Liver (tissue), 9 donors: ENCODE data around the gene SIN3B. TPM values are rescaled to one million over a fixed set of nuclear protein-coding genes. Genes with fewer than 3 reads are reported as not detected.

ENCODE experiments used
- DNase-seq: peaks from one replicate; pipeline ENCODE4 v3.0.0-alpha.2; 2017; ENCODE audit warnings: low spot score
- H3K27ac ChIP-seq, 2 donors: one replicate each; pipeline ENCODE4 v1.7.0; 2013; ENCODE audit warnings: inconsistent platforms in 2 of 2, low read length in 2 of 2, control low read depth in 1 of 2, low read depth in 1 of 2, mild to moderate bottlenecking in 1 of 2
- H3K27me3 ChIP-seq, 4 donors: one replicate each; pipeline versions ENCODE4 v1.6.1 to v1.7.0; 2013; ENCODE audit warnings: low read length in 3 of 4, inconsistent platforms in 1 of 4, mild to moderate bottlenecking in 1 of 4, moderate library complexity in 1 of 4; ENCODE audit not compliant: control insufficient read depth in 4 of 4, insufficient read depth in 4 of 4
- H3K36me3 ChIP-seq, 4 donors: one replicate each; pipeline versions ENCODE4 v1.6.1 to v1.7.0; 2013; ENCODE audit warnings: low read length in 3 of 4, mild to moderate bottlenecking in 3 of 4, low read depth in 1 of 4, moderate library complexity in 1 of 4; ENCODE audit not compliant: control insufficient read depth in 4 of 4, insufficient read depth in 3 of 4
- H3K4me1 ChIP-seq, 4 donors: one replicate each; pipeline versions ENCODE4 v1.6.1 to v1.7.0; 2013; ENCODE audit warnings: low read length in 3 of 4, mild to moderate bottlenecking in 3 of 4, moderate library complexity in 1 of 4; ENCODE audit not compliant: control insufficient read depth in 4 of 4, insufficient read depth in 4 of 4
- H3K4me3 ChIP-seq, 3 donors: one replicate each; pipeline versions ENCODE4 v1.6.1 to v1.7.0; 2013; ENCODE audit warnings: low read length in 3 of 3, control low read depth in 1 of 3, low read depth in 1 of 3, mild to moderate bottlenecking in 1 of 3
- H3K9ac ChIP-seq, 2 donors: one replicate each; pipeline ENCODE4 v1.7.0; 2013; ENCODE audit warnings: low read length in 2 of 2, mild to moderate bottlenecking in 2 of 2, moderate library complexity in 2 of 2, control low read depth in 1 of 2, low read depth in 1 of 2
- H3K9me3 ChIP-seq, 4 donors: one replicate each; pipeline versions ENCODE4 v1.6.1 to v1.7.0; 2013; ENCODE audit warnings: low read length in 3 of 4; ENCODE audit not compliant: control insufficient read depth in 4 of 4
- ATF3 ChIP-seq: IDR thresholded peaks from 2 replicates; pipeline ENCODE4 v1.6.1; 2016; ENCODE audit warnings: antibody characterized with exemption
- EGR1 ChIP-seq, 2 donors: IDR thresholded peaks; 2 replicates each; pipeline ENCODE4 v1.6.1; 2016 to 2018; ENCODE audit warnings: antibody characterized with exemption in 2 of 2, low read depth in 2 of 2
- FOXA1 ChIP-seq: IDR thresholded peaks from 2 replicates; pipeline ENCODE4 v1.6.1; 2016; ENCODE audit warnings: antibody characterized with exemption
- GABPA ChIP-seq, 2 donors: IDR thresholded peaks in 1 of 2; conservative IDR thresholded peaks in 1 of 2; 2 replicates each; pipeline ENCODE4 v1.6.1; 2016; ENCODE audit warnings: antibody characterized with exemption in 2 of 2, mild to moderate bottlenecking in 1 of 2, moderate library complexity in 1 of 2
- HNF4A ChIP-seq, 2 donors: conservative IDR thresholded peaks; 2 replicates each; pipeline ENCODE4 v1.6.1; 2016; ENCODE audit warnings: antibody characterized with exemption in 2 of 2, mild to moderate bottlenecking in 2 of 2
- HNF4G ChIP-seq: IDR thresholded peaks from 2 replicates; pipeline ENCODE4 v1.6.1; 2016; ENCODE audit warnings: antibody characterized with exemption
- JUND ChIP-seq, 2 donors: IDR thresholded peaks; 2 replicates each; pipeline ENCODE4 v1.6.1; 2016; ENCODE audit warnings: antibody characterized with exemption in 2 of 2
- MAX ChIP-seq: IDR thresholded peaks from 2 replicates; pipeline ENCODE4 v1.6.1; 2016; ENCODE audit warnings: antibody characterized with exemption
- NR2F2 ChIP-seq: IDR thresholded peaks from 2 replicates; pipeline ENCODE4 v1.6.1; 2016; ENCODE audit warnings: antibody characterized with exemption
- RAD21 ChIP-seq, 2 donors: IDR thresholded peaks; 2 replicates each; pipeline ENCODE4 v1.6.1; 2016; ENCODE audit warnings: antibody characterized with exemption in 2 of 2, mild to moderate bottlenecking in 2 of 2
- RXRA ChIP-seq, 2 donors: IDR thresholded peaks; 2 replicates each; pipeline ENCODE4 v1.6.1; 2017 to 2018; ENCODE audit warnings: antibody characterized with exemption in 2 of 2, mild to moderate bottlenecking in 1 of 2
- SP1 ChIP-seq: IDR thresholded peaks from 2 replicates; pipeline ENCODE4 v1.6.1; 2018; ENCODE audit warnings: antibody characterized with exemption, mild to moderate bottlenecking
- TAF1 ChIP-seq: conservative IDR thresholded peaks from 2 replicates; pipeline ENCODE4 v1.6.1; 2016; ENCODE audit warnings: antibody characterized with exemption, mild to moderate bottlenecking
- YY1 ChIP-seq: IDR thresholded peaks from 2 replicates; pipeline ENCODE4 v1.6.1; 2016; ENCODE audit warnings: antibody characterized with exemption, mild to moderate bottlenecking
- WGBS: extraction: QIAGEN DNeasy Blood & Tissue Kit; methylation state at CpG from one replicate; pipeline ENCODE4 v1.1.7; 2013; 5-methylcytosine and 5-hydroxymethylcytosine counted together
- polyA plus RNA-seq, 2 donors: library from polyadenylated mRNA; stranded (reverse) in 1 of 2; unstranded in 1 of 2; fragments of 200-250 nt in 1 of 2; fragments of >200 nt in 1 of 2; fragmentation: Nextera tagmentation in 1 of 2; extraction: Ambion mirVana in 1 of 2; gene quantifications; one replicate each; pipeline versions ENCODE4 v1.2.1 to v1.2.3, GENCODE V29; 2013 to 2015
- total RNA-seq, 2 donors: library from RNA; depleted of rRNA; stranded (reverse); fragments of >200 nt; gene quantifications; one replicate each; pipeline ENCODE4 v1.2.3, GENCODE V29; 2014
- TF ChIP-seq, protein P1 (sequence below): IDR thresholded peaks from 2 replicates; pipeline ENCODE4 v1.6.1; 2016; ENCODE audit warnings: antibody characterized with exemption, mild to moderate bottlenecking
- TF ChIP-seq, protein P2 (sequence below): fragments of 150-350 bp; IDR thresholded peaks from 2 replicates; pipeline ENCODE4 v1.5.1; 2017; ENCODE audit warnings: improper control_type of control experiment, low read depth, low read length; ENCODE audit not compliant: missing input control
- donor health status: healthy.
- donor health status: healthy.
- donor health status: healthy.
- donor health status: healthy.
- donor health status: healthy.

The SIN3B gene
- total and polyA plus RNA-seq, 4 donors, result 6.1 to 17.1 (median 8.6) TPM

GRCh38 chr19:16822648-16823047, 6.5 kb upstream of the SIN3B start (continued):
- TF ChIP-seq, protein P1, sequence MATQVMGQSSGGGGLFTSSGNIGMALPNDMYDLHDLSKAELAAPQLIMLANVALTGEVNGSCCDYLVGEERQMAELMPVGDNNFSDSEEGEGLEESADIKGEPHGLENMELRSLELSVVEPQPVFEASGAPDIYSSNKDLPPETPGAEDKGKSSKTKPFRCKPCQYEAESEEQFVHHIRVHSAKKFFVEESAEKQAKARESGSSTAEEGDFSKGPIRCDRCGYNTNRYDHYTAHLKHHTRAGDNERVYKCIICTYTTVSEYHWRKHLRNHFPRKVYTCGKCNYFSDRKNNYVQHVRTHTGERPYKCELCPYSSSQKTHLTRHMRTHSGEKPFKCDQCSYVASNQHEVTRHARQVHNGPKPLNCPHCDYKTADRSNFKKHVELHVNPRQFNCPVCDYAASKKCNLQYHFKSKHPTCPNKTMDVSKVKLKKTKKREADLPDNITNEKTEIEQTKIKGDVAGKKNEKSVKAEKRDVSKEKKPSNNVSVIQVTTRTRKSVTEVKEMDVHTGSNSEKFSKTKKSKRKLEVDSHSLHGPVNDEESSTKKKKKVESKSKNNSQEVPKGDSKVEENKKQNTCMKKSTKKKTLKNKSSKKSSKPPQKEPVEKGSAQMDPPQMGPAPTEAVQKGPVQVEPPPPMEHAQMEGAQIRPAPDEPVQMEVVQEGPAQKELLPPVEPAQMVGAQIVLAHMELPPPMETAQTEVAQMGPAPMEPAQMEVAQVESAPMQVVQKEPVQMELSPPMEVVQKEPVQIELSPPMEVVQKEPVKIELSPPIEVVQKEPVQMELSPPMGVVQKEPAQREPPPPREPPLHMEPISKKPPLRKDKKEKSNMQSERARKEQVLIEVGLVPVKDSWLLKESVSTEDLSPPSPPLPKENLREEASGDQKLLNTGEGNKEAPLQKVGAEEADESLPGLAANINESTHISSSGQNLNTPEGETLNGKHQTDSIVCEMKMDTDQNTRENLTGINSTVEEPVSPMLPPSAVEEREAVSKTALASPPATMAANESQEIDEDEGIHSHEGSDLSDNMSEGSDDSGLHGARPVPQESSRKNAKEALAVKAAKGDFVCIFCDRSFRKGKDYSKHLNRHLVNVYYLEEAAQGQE, result no peak

DNA sequence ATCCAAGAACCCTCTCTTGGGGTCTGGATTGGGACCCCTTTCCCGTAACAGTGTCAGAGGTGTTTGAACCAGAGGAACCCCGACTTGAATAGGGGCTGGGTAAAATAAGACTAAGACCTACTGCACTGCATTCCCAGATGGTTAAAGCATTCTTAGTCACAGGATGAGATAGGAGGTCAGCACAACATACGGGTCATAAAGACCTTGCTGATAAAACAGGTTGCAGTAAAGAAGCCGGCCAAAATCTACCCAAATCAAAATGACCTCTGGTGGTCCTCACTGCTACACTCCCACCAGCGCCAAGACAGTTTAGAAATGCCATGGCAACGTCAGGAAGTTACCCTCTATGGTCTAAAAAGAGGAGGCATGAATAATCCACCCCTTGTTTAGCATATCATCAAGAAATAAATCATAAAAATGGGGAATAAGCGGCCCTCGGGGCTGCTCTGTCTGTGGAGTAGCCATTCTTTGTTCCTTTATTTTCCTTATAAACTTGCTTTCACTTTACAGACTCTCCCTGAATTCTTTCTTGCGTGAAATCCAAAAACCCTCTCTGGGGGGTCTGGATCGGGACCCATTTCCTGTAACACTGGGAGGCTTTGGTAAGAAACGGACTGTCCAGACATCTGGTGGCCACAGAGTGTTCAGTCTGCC, 4.4 kb upstream of the SIN3B start:
- Histone ChIP-seq H3K27me3 (no peaks in the 10 kb centered on the region), H3K27ac (no peak overlapping the region), H3K36me3 (no peaks in the 10 kb centered on the region), H3K4me1 (peaks cover 0 to 14% (median 5%) of the 10 kb centered on the region in 4 donors), H3K4me3 (no peak overlapping the region), H3K9me3 (no peaks in the 10 kb centered on the region), H3K9ac (no peak overlapping the region)
- DNase-seq, result no peak
- TF ChIP-seq RXRA (IDR thresholded peaks at IDR 0.05) (no peak), NR2F2 (no peak), RAD21 (IDR thresholded peaks at IDR 0.05) (no peak), EGR1 (IDR thresholded peaks at IDR 0.05; ENCODE audit: low read depth in 2 of 2) (no peak), GABPA (IDR thresholded peaks at IDR 0.05 in 1 of 2, conservative IDR thresholded peaks at IDR 0.05 in 1 of 2) (no peak), MAX (no peak), FOXA1 (no peak), ATF3 (no peak), YY1 (no peak), SP1 (no peak), JUND (IDR thresholded peaks at IDR 0.05) (no peak), HNF4A (conservative IDR thresholded peaks at IDR 0.05) (no peak), HNF4G (no peak), TAF1 (no peak)
- TF ChIP-seq, protein P2, sequence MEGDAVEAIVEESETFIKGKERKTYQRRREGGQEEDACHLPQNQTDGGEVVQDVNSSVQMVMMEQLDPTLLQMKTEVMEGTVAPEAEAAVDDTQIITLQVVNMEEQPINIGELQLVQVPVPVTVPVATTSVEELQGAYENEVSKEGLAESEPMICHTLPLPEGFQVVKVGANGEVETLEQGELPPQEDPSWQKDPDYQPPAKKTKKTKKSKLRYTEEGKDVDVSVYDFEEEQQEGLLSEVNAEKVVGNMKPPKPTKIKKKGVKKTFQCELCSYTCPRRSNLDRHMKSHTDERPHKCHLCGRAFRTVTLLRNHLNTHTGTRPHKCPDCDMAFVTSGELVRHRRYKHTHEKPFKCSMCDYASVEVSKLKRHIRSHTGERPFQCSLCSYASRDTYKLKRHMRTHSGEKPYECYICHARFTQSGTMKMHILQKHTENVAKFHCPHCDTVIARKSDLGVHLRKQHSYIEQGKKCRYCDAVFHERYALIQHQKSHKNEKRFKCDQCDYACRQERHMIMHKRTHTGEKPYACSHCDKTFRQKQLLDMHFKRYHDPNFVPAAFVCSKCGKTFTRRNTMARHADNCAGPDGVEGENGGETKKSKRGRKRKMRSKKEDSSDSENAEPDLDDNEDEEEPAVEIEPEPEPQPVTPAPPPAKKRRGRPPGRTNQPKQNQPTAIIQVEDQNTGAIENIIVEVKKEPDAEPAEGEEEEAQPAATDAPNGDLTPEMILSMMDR, result no peak
- TF ChIP-seq, protein P1, result no peak
- WGBS, result 42% methylated on average over 11 of the region's 11 CpGs
